SIG-M5 (cell line): Measurements from ENCODE around the gene EPHA3.

Experiments
- DNase-seq: peaks from one replicate; lab custom pipeline; 2025; lab: John Stamatoyannopoulos, UW

EPHA3 gene

DNA sequence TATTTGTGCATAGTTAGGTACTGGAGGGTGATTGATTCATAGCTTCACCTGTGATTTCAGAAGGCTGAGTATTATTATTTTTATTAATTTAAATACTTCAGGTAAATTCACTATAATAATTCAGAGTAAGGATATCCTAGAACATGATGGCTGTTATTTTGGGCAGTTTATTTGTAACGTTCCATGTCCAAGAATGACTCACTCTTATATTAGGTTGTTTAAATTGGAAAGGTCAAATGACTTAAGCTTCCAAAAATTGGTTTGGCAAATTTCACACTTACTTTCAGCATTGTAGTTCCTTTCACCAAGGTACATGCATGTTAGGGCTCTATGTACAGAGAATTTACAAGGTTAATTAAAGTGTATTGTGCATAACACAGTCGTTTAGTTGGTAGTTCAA, 120.2 kb downstream of the EPHA3 start:
- no peak for DNase-seq

DNA sequence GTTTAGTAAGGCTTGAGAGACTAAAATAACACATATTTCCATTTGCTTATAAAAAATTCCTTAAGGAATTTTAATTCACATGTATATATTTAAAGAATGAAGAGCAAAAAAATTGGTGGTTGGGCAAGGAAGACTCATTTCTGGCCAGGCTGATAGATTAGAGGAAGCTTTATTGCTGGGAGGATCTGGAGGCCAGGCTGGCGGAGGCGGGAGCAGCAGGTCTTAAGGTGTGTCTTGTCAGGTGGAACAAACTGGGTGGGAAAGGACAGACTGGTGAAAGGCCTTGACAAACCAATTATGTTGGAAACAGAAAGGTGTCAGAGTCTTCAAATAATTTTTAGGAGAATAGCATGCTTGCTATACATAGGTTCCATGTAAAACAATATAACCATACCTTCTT, 124.7 kb downstream of the EPHA3 start:
- no peak for DNase-seq

DNA sequence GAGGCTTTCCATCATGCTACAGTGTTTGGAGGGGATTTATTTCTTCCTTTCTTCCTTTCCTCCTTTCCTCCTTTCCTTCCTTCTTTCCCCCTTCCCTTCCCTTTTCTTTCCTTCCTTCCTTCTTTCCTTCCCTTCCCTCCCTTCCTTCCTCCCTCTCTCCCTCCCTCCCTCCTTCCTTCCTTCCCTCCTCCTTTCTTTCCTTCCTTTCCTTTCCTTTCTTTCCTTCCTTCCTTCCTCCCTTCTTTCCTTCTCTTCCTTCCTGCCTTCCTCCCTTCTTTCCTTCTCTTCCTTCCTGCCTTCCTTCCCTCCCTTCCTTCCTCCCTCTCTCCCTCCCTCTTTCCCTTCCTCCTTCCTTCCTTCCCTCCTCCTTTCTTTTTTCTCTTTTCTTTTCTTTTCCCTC, 127.2 kb downstream of the EPHA3 start:
- no peak for DNase-seq

DNA sequence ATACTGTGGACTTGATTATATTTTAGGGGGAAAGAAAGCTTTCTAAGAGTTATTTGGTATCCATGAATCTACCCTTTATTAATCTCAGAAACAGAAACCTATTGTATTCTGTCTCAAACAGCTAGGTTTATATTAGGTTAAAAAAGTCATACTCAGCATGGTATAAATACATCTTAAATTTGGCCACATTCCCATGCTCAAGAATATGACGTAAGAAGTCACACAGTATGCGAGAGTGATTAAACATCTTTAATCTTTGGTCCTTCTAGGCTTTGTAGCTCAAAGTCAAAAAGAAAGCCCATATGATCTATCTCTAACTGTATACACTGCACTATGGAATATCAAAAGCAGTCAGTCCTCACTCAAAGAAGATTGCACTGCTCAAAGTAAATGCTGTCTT, 131.4 kb downstream of the EPHA3 start:
- DNase-seq = no peak

DNA sequence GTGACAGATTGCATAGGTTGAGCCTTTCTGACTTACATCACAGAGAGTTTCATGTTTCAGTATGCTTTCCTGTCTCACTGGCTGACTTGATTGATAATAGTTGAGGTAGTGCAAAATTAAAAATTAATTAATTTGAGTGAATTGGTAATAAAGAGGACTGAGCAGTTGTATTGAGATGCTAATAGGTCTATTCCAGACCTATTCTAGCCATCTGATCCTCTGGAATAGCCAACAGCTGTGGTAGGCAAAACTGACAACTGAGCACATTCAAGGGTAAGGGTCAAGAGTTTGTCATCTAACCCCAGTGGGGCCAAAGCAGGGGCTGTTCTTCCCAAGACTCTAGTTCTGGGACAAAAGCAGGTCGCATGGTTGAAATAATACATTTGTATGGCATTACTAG, 132.4 kb downstream of the EPHA3 start:
- DNase-seq = no peak

DNA sequence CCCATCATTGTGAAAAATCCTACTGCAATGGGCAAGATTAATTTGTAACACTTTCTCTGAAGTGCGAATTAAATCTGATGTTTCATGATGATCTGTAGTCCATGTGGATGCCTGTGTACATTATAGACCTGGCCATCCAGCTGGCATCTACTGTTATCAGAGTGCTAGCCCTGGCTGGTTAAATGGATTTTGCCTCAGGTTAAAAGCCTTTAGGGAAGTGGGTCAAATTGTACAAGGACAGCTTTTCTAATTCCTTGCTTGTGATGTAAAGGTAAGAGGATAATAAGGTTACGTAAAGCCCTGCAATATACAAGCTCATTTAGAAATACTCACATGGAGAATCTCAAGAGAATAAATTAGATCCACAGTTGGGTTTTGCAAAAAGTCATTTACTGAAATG, 138.2 kb downstream of the EPHA3 start:
- DNase-seq = no peak

DNA sequence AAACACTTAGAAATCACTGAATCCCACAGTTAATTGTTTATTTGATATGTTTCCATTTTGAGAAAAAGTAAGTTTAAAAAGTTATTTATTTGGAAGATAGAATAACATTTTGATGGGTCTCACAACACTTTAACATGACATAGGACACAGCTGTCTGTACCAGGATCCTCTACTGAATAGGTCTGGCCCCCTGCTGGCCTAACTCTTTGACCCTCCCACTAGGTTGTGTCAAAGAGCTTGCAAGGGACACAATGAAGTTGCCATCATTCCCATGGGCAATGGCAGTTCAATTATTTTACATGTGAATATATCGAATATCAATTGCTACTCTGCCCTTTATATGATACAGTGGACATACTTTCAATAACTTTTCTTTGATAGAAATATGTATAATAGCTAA, 138.9 kb downstream of the EPHA3 start:
- DNase-seq = no peak

DNA sequence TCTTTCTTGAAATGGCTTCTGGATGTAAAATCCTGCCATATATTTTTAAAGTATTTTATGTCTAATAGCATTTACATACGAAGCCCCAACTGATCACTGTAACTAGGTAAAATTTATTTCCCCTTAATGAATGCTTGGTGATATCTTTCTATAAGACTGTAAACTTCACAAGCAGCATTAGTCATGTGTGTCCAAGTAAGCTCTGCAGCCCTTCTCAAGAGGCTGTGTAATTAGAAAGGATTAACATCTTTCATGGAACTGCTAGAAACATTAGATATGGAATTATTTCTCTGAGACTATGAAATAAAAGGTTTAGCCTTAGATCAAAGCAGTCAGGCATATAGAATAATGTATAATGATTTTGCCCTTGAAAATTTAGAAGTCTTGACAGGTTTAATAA, 143.3 kb downstream of the EPHA3 start:
- DNase-seq = no peak

DNA sequence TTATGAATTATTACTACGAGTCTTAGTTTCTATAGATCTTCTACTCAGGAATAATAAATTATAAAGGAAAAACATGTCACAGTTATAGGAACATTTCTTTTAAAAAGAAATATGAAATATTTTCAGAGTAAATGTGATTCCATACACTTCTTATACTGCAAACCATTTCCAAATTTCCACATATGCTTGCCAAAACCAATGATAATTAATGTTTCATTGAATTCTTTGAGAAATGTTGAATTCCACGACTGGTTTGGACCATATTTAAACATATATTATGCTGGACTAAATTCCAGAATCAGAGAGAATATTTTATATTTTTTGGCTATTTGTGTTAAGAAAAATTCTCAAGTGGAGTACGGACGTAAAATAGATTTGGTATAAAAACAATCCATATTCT, 144.6 kb downstream of the EPHA3 start:
- DNase-seq = no peak

DNA sequence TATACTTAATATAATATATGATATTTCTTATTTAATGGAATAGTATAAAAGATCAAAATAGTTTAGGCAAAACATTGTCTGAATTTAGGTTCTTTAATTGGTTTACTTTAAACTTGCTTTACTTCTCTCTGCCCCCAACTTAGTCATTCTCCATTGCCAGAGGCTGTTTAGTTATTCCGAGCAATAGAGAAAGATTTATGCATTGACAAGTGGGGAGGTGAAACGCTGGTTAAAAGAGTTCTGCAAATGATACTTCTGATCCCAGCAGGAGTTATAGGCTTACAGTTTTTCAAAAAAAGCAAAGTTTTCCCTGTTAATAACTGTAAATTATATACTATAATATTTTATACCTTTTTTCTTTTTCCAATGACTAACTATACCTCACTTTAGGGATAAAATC, 145.4 kb downstream of the EPHA3 start:
- DNase-seq = no peak

DNA sequence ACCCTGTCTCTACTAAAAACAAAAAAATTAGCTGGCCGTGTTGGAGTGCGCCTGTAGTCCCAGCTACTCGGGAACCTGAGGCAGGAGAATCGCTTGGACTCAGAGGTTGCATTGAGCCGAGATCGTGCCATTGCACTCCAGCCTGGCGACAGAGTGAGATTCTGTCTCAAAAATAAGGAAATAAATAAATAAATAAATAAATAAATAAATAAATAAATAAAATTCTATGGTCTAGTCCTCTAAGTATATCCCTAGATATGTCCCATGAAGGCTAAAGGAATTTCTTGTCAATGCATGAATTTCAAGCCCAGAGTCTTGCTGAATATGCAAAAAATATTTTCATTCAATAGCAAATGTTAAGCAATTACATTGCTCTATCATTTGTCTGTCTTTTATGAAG, 149.0 kb downstream of the EPHA3 start:
- no peak for DNase-seq

DNA sequence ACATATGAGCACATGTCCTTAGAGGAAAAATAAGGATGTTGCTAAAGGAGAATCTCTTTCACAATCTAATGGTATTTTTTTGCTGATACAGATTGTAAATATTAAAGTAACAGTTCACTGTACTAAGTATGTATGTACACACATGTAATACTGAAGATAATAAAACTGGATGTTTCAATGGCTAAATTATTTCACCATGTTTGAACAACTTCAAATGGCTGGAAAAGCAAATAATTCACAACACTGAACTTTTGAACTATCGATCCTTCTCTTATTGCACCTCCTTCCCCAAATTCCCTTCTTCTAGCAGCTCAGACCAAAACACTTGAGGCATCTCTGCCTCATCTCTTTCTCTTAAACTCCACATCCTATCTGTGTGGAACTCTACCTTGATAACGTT, 149.5 kb downstream of the EPHA3 start:
- DNase-seq = no peak

DNA sequence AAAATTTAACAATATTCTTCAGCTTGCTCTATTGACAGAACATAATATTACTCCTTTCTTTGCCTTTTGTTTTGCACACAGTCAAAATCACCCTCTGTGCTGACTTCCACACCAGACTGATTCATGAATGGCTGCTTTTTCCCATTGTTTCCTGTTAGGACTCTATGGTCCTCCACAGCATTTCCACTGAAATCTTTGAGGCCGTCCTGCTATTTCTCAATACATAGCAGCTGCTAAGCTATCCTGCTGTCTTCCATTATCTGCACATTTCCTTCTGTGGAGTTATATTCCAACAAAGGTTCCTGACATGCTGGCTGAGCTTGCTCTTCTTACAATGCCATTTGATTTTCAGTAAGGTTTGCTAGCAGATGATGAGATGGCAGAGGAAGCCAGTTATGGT, 153.3 kb downstream of the EPHA3 start:
- no peak for DNase-seq

DNA sequence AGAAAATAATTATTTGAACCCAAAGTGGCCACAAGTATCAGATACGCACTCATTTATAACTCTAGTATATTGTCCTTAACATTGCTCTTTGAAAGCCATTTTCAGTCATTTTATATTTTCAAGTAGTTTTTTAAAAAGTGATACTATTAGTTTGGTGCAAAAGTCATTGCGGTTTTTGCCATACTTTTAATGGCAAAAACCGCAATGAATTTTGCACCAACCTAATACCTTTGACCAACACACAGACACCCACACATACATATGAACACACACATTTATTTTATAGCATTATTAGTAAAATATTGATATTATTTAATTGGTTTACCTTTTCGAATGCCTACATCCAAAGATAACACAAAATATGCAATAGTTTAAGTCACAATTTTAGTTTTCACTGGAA, 154.3 kb downstream of the EPHA3 start:
- no peak for DNase-seq

DNA sequence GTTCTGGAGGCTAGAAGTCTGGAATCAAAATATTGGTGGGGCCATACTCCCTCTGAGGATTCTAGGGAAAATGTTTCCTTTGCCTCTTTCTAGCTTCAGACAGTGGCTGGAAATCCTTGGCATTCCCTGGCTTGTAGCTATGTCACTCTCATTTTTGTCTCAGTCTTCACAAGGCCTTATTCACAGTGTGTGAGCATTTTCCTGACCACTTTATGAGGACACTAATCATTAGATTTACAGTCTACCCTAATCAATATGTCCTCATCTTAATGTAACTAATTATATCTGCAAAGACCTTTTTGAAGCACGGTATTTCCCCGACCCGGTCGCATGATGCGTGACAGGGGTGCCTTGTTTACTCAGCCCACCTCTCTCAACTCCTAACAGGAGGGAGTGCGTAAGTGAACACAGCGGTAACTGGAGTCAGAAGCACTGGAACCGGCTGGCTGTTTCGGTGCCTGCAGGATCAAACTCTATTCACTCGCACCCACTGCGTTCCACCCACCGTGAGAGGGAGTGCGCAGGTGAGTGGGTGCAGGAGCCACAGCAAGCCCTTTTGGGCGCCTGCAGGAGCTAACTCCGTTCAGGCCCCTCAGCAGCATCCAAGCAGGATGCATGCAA, 155.0 kb downstream of the EPHA3 start:
- no peak for DNase-seq

DNA sequence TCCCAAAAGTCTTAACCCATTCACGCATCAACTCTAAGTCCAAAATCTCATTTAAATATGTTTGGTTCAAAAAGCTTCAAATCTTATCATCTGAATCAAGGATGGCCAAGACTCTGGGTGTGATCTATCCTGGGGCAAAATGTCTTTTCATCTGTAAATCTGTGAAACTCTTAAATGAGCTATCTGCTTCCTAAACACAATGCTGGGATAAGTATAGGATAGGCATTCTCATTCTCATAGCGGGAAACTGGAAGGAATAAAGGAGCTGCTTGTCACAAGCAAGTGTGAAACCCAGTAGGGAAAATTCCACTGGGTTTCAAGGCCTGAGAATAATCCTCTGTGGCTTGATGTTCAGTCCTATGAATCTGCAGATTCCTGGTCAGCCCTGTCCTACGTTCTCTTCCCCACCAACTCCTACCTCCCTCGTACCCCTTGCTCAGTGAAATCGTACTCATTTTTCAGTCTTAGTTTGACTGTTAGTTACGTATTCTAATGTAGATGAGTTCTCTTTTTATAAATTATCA, 156.7 kb downstream of the EPHA3 start:
- DNase-seq = no peak

DNA sequence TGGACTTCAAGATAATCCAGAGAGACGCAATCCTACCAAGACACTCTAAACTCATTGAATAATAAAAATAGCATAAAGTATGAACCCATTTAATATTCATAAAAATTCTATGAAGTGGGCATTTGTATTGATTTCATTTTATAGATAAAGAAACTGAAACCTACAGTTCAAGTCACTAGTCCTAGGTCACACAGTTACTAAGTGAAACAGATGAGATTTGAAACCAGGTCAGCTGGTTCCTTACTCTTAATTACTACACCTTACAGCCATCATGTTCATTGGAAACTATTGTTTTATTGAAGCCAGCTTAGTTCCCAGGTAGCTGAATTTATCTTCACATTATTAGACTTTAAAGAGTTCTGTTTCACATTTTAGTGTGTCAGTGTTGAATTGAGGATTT, 158.7 kb downstream of the EPHA3 start:
- no peak for DNase-seq

DNA sequence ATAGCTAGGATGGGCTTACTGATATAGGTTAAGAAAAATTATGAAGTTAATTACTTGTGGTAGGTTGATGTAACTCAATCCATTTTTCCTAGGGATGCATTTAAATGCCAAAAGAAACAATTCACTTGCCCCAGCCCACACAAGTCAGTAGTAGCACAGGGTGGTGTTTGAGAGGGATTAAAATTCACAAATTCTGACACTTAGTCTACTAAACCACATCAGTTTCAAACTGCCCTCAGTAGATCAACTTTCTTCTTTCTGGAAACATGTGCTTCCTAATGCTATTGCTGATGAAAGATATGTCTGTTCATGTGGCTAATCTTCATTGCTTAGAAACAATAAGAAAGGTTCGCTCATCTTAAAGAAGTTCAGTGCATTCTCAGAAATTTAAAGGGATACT, 160.6 kb downstream of the EPHA3 start:
- DNase-seq = no peak

DNA sequence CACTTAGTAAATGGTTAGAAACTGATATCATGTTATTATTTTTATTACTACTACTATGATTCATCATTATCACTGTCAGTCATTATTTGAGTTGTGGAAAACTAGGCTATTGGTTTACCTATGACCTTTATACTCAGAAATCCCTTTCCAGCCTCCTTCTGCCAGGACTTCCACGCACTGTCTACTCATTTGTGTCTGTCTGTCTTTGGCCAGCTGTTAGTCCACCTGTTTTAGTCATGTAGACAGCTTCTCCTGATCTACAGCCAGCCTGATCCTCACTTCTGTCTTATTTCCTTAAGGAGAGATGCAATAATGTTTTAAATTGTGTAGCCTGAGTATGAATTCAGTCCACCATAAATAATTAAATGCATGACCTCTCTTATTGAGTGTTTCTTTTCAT, 162.8 kb downstream of the EPHA3 start:
- DNase-seq = no peak

DNA sequence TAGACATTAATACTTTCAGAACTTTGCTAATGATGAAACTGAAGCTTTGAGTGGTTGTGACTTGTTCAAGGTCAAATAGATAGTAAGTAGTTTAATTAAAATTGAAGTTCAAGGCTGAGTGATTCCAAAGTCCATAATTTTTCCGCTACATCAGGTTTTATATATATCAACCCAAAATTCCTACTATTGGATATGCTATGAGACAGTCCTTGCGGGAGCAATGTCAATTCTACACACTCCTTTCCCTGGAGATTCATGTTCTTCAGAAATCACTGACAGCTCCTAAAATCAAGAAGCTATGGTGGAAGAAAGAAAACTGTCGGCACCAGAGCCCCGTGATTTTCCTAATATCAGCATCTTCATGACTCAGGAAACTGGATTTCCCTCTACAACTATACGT, 167.6 kb downstream of the EPHA3 start:
- no peak for DNase-seq

DNA sequence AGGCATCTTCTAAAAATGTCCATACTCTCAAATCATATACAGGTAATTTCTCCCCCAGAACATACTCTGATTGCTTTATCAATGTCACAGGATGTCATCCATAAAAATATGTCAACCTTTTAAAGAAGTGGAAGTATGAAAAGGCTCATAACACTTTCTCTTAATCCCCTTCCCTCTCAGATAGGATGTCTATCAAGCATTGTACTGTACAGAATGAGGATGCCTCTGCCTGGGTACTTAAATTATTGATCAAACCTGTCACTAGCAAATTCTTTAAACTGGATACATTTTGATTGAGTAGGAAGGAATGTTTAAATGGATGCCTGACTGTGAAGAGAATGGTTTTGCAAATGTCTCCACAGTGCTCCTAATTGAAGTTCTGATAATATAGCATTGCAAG, 168.7 kb downstream of the EPHA3 start:
- no peak for DNase-seq

DNA sequence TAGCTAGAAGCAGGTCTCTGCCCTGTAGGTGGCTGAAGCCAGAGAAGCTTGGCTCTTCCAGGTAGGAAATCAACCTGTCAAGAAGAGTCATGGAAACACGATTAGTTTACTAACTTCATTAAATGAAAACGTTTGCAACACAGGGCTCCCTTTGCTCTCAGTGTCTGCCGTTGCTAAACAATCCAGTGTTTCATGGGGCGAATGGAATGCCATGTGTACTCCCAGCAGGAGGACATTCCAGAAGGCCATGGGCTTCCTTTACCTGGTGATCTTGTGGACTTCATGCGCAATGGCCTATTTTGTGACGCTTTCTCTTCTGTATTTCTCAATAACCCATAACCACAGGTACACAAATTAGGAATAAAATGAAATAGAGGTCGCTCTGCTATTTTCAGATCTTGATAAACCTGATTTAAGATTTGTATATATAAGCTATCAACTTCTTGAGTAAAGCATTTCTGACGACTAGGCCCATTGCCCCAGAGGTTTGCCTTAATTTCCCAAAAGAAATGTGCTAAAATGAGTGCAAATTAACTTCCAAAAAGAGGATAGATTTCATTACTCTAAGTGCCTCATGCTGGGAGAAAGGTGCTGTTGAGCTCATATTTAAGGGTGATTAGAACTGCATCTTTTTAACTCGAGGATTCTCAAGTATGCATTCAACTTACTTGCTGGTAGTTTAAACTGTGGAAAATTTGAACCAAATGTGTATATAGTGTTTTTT, 171.0 kb downstream of the EPHA3 start:
- DNase-seq = no peak

DNA sequence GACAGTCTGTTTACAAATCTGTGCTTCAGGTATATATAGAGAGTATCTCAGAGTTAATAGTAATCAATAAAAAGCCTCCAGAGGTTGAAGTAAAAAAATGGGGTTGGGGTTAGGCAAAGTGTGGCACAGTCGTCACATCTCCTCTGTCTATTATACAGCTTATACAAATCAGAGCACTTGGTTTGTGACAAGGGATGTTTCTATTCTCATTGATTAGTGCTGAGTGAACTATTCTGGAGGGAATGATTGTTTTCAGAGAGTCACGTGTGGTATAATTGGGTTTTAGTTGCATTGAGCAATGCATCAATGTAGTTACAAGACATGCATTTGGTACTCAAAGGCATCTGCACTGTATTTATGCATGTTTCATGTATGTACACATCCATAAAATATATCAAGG, 172.9 kb downstream of the EPHA3 start:
- DNase-seq = no peak

DNA sequence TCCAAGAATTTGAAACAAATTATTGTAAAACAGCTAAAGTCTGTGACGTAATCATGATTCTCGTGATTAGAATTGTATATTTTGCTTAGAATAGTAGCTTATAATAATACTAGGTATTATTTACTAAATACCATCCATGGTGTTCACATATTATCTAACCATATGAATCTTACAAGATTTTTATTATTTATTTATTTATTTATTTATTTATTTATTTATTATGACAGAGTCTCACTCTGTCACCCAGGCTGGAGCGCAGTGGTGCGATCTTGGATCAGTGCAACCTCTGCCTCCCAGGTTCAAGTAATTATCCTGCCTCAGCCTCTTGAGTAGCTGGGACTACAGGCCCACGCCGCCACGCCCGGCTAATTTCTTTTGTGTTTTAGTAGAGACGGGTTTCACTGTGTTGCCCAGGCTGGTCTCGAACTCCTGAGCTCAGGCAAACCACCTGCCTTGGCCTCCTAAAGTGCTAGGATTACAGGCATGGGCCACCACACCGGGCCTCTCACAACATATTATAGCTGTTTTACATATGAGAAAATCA, 173.5 kb downstream of the EPHA3 start:
- no peak for DNase-seq
